ACC112 (cell line): Measurements from ENCODE around the gene ATP6V0A4.
A peak's percentile ranks its signal among the peaks of the same experiment; 100 is the strongest.
"Not testable (repeated sequence)": the region's sequence is repeated elsewhere in the genome, so short reads cannot be mapped to it uniquely, and the experiment has no call there.

Experiments used
- H2AFZ ChIP-seq: fragments of 200-600 bp; sonication (generic); one replicate; pipeline ENCODE4 v1.6.0; 2017; ENCODE audit warnings: antibody characterized with exemption, low read length; ENCODE audit not compliant: unreplicated experiment
- H3K27ac ChIP-seq: fragments of 200-600 bp; sonication (generic); 2 replicates; pipeline ENCODE4 v1.5.1; 2014; ENCODE audit warnings: low read depth, mild to moderate bottlenecking, antibody characterized with exemption, low read length, moderate library complexity
- H3K27me3 ChIP-seq: fragments of 200-600 bp; sonication (generic); 2 replicates; pipeline ENCODE4 v1.6.1; 2014; ENCODE audit warnings: mild to moderate bottlenecking, antibody characterized with exemption, low read length, moderate library complexity, mixed read lengths; ENCODE audit not compliant: insufficient read depth
- H3K36me3 ChIP-seq: fragments of 200-600 bp; sonication (generic); 2 replicates; pipeline ENCODE4 v1.6.1; 2016; ENCODE audit warnings: mild to moderate bottlenecking, antibody characterized with exemption, low read length, moderate library complexity, mixed read lengths; ENCODE audit not compliant: insufficient read depth
- H3K4me1 ChIP-seq: fragments of 200-600 bp; sonication (generic); one replicate; pipeline ENCODE4 v1.6.1; 2016; ENCODE audit warnings: low read length, mixed read lengths; ENCODE audit not compliant: insufficient read depth, unreplicated experiment, control insufficient read depth
- H3K4me3 ChIP-seq: fragments of 200-600 bp; sonication (generic); 2 replicates; pipeline ENCODE4 v1.5.1; 2014; ENCODE audit warnings: mild to moderate bottlenecking, low read depth, low read length
- H3K79me2 ChIP-seq: fragments of 200-600 bp; sonication (generic); one replicate; pipeline ENCODE4 v1.6.0; 2016; ENCODE audit warnings: low read length; ENCODE audit not compliant: control insufficient read depth, unreplicated experiment, insufficient read depth

The ATP6V0A4 gene

DNA sequence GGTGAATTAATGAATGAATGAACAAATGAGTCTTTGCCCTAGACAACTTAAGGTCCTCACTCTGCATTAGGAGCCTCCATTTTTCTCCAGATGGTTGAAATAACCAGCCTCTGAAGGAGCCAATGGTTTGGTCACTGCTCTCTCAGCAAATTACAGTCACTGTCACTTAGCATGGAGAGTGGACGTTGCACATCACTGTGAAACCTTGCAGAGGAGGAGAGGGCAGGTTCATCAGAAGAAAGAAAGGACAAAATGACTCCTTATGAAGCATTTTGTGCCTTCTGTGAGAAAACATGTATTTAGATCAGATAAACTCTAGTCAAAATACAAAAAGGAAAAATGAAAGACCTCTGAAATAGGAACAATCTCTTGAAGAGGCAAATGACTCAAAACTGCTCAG, 6.6 kb upstream of the ATP6V0A4 start:
- H3K79me2 ChIP-seq: no peaks in the 10 kb centered on the region
- no peak overlapping the region for H3K4me3 ChIP-seq
- no peak overlapping the region for H3K27ac ChIP-seq
- H3K4me1 ChIP-seq: no peaks in the 10 kb centered on the region
- H2AFZ ChIP-seq: no peak overlapping the region
- H3K27me3 ChIP-seq: peaks cover 34% of the 10 kb centered on the region
- H3K36me3 ChIP-seq: no peaks in the 10 kb centered on the region

- Histone ChIP-seq H3K79me2 (no peaks in the 10 kb centered on the region), H3K27me3 (peaks cover 51% of the 10 kb centered on the region), H3K27ac (no peak overlapping the region), H3K4me3 (no peak overlapping the region), H3K36me3 (no peaks in the 10 kb centered on the region), H3K4me1 (no peaks in the 10 kb centered on the region), H2AFZ (no peak overlapping the region)
Observed at GRCh38 chr7:138802706-138803105, 4.7 kb upstream of the ATP6V0A4 start.

DNA sequence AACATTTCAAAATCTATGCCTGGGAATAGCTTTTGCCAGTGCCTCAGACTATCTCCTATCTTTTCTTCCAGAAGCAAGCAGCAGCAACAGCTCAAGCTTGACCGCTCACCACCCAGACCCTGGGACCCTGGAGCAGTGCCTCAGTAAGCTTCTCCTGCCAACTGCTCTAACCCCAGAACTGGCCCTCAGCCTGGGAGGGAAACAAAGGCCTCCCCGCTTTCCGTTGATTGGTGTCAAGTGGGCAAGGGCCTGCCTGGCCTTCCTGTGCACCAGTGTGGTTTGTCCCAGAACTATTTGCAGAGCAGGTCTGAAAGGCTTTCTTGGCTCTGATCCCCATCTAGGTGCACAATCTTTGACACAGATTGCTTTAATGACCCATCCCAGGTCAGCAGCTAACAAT, 3.3 kb upstream of the ATP6V0A4 start:
- H3K27ac ChIP-seq: no peak overlapping the region
- no peak overlapping the region for H3K4me3 ChIP-seq
- H2AFZ ChIP-seq: no peak overlapping the region
- H3K4me1 ChIP-seq: no peaks in the 10 kb centered on the region
- H3K79me2 ChIP-seq: no peaks in the 10 kb centered on the region
- peaks cover 61% of the 10 kb centered on the region for H3K27me3 ChIP-seq
- H3K36me3 ChIP-seq: no peaks in the 10 kb centered on the region

DNA sequence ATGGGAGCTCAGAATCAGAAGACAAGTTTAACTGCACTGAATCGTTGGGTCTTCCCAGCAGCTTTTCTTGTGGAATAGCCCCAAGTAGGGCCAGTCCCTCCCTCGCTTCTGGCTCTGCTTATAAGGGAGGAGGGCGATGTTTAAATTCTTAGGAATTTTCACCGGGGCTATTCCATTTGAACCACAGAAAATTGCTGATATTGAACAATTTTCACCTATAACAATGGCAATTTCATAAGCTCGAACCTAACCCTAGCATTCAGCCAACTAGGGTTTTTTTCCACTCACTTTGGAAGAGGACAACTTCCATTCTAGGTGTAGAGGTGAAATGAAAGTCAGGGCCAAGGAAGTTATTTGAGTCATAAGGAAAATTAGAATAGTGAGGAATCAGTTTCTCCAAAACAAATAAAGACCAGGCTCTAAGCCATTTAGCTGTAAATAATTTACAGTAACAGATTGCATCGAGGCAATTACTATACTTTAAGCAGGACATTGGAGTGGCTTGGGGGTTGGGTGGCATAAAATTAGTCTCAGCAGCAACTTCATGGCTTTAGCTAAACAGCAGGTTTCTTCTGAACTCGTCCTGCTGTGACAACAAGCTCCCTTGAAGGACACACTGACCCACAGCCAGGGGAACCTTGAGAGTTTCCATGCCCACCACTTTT, 1.5 kb upstream of the ATP6V0A4 start:
- Histone ChIP-seq H3K27ac (no peak overlapping the region), H3K4me3 (no peak overlapping the region), H3K27me3 (peaks cover 53% of the 10 kb centered on the region), H2AFZ (no peak overlapping the region), H3K4me1 (no peaks in the 10 kb centered on the region), H3K79me2 (no peaks in the 10 kb centered on the region), H3K36me3 (no peaks in the 10 kb centered on the region)

- Histone ChIP-seq H3K27me3 (peaks cover 51% of the 10 kb centered on the region), H3K4me1 (no peaks in the 10 kb centered on the region), H3K36me3 (no peaks in the 10 kb centered on the region), H3K4me3 (no peak overlapping the region), H3K27ac (no peak overlapping the region), H3K79me2 (no peaks in the 10 kb centered on the region), H2AFZ (no peak overlapping the region)
Observed at GRCh38 chr7:138798836-138799235, 840 bp upstream of the ATP6V0A4 start.

DNA sequence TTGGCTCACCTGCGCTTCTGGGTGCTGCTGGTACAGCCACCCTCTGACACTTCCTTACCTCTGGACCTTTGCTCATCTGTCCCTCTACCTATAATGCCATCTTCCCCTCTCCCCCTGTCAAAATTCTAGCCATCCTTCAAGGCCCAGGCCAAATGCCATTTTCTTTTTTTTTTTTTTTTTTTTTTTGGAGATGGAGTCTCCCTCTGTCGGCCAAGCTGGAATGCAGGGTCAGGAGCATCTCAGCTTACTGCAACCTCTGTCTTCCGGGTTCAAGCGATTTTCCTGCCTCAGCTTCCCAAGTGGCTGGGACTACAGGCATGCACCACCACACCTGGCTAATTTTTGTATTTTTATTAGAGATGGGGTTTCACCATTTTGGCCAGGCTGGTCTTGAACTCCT, 950 bp downstream of the ATP6V0A4 start:
- H3K79me2 ChIP-seq, H3K27ac ChIP-seq, H3K4me3 ChIP-seq, H3K4me1 ChIP-seq, H2AFZ ChIP-seq, H3K36me3 ChIP-seq: not testable (repeated sequence)
- peaks cover 66% of the 10 kb centered on the region for H3K27me3 ChIP-seq

GRCh38 chr7:138796038-138796615, 1.9 kb downstream of the ATP6V0A4 start:
- H2AFZ ChIP-seq: no peak overlapping the region
- no peak overlapping the region for H3K27ac ChIP-seq
- peaks cover 74% of the 10 kb centered on the region for H3K27me3 ChIP-seq
- no peak overlapping the region for H3K4me3 ChIP-seq
- no peaks in the 10 kb centered on the region for H3K79me2 ChIP-seq
- no peaks in the 10 kb centered on the region for H3K4me1 ChIP-seq
- H3K36me3 ChIP-seq: no peaks in the 10 kb centered on the region

- Histone ChIP-seq H3K79me2 (no peaks in the 10 kb centered on the region), H3K36me3 (no peaks in the 10 kb centered on the region), H3K4me3 (peak overlapping the region; percentile 8; the same call in 1 of the 2 replicates), H3K4me1 (peaks cover 3% of the 10 kb centered on the region), H3K27me3 (peaks cover 24% of the 10 kb centered on the region), H3K27ac (no peak overlapping the region), H2AFZ (no peak overlapping the region)
Observed at GRCh38 chr7:138785587-138786437, 12.2 kb downstream of the ATP6V0A4 start.

DNA sequence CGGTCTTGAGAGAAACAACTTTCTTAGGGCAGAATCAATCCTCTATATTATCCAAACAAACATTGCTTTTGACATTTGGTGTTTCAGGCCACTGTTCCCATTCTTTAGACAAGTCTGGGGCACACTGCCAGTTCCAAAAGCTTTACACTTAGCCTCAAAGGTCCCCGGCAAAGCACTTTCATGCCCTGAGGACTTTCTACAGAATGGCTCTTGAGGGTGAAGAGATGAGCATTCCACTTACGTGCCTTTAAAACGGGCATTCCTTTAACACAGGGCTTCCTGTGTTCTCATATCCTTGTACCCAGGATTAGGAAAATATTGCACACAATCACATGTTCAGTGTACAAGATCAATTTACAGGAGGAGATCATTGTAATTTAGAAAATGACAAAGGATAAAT, 13.3 kb downstream of the ATP6V0A4 start:
- no peak overlapping the region for H3K4me3 ChIP-seq
- H3K4me1 ChIP-seq: peaks cover 3% of the 10 kb centered on the region
- H3K27ac ChIP-seq: no peak overlapping the region
- no peak overlapping the region for H2AFZ ChIP-seq
- H3K79me2 ChIP-seq: no peaks in the 10 kb centered on the region
- peaks cover 19% of the 10 kb centered on the region for H3K27me3 ChIP-seq
- no peaks in the 10 kb centered on the region for H3K36me3 ChIP-seq

DNA sequence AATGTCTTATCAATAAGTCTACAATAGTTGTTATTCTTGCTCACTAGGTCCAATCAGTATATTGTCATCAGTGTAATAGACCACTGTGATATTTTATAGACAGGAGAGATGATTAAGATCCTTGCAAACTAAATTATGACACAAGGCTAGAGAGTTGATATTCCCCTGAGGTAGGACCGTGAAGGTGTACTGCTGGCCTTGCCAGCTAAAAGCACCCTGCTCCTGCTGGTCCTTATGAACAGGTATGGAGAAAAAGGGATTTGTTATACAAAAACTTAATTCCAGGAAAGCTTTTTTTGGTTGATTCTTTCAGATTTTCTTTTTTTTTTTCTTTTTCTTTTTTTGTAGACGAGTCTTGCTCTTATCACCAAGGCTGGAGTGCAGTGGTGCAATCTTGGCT, 17.0 kb downstream of the ATP6V0A4 start:
- Histone ChIP-seq H3K27me3 (0 out of 2 replicates have a peak, but pooled peaks cover 10% of the 10 kb centered on the region), H3K79me2 (no peaks in the 10 kb centered on the region)

More for the DNA sequence above, 17.0 kb downstream of the ATP6V0A4 start:
- Histone ChIP-seq H3K36me3 (no peaks in the 10 kb centered on the region), H3K27ac (no peak overlapping the region), H2AFZ (no peak overlapping the region), H3K4me3 (no peak overlapping the region), H3K4me1 (peaks cover 3% of the 10 kb centered on the region)
